CD4-positive, CD25-positive, alpha-beta regulatory T cell (primary cell): Measurements from ENCODE around the gene AXDND1. TPM values are rescaled to one million over a fixed set of nuclear protein-coding genes. Genes with fewer than 3 reads are reported as not detected.

Source experiments
- ATAC-seq, 2 donors: fragments of 150-1000 bp; cut with Tn5 transposase; one replicate each; pipeline ENCODE4 v1.10.0; 2021; ENCODE audit warnings: low read depth in 2 of 2, moderate number of reproducible peaks in 2 of 2, moderate library complexity in 1 of 2
- DNase-seq, 3 donors: peaks; one replicate each; pipeline versions ENCODE4 v3.0.0 to v3.0.0-alpha.2; 2012 to 2022; ENCODE audit warnings: mixed read lengths in 1 of 3
- H3K27ac ChIP-seq: one replicate; pipeline ENCODE4 v1.7.0; 2013; ENCODE audit warnings: mild to moderate bottlenecking, low read length; ENCODE audit not compliant: insufficient read depth, poor library complexity, severe bottlenecking
- H3K27me3 ChIP-seq: one replicate; pipeline ENCODE4 v1.7.0; 2013; ENCODE audit warnings: low read length; ENCODE audit not compliant: control insufficient read depth, insufficient read depth
- H3K36me3 ChIP-seq: one replicate; pipeline ENCODE4 v1.7.0; 2013; ENCODE audit warnings: mild to moderate bottlenecking, low read length, moderate library complexity; ENCODE audit not compliant: control insufficient read depth, insufficient read depth
- H3K4me1 ChIP-seq: 2 replicates; pipeline ENCODE4 v1.7.0; 2013; ENCODE audit warnings: mild to moderate bottlenecking, low read length; ENCODE audit not compliant: insufficient read depth, control insufficient read depth, poor library complexity, severe bottlenecking
- H3K4me3 ChIP-seq: one replicate; pipeline ENCODE4 v1.7.0; 2013; ENCODE audit warnings: low read depth, mild to moderate bottlenecking, low read length, moderate library complexity
- H3K9me3 ChIP-seq, 2 experiments: 1 replicate in 1 of 2; 2 replicates in 1 of 2; pipeline ENCODE4 v1.7.0; 2013; ENCODE audit warnings: low read length in 2 of 2, mild to moderate bottlenecking in 1 of 2, moderate library complexity in 1 of 2; ENCODE audit not compliant: control insufficient read depth in 2 of 2
- H3K27ac Mint-ChIP-seq, 3 donors: one replicate each; pipeline ENCODE4 v1.8.0; 2020 to 2022; ENCODE audit warnings: mild to moderate bottlenecking in 3 of 3, mixed read lengths in 3 of 3, moderate library complexity in 2 of 3
- H3K27me3 Mint-ChIP-seq: one replicate; pipeline ENCODE4 v1.8.0; 2022; ENCODE audit warnings: mild to moderate bottlenecking, mixed read lengths
- H3K36me3 Mint-ChIP-seq: one replicate; pipeline ENCODE4 v1.8.0; 2020; ENCODE audit warnings: mixed read lengths
- H3K4me1 Mint-ChIP-seq, 4 donors: one replicate each; pipeline ENCODE4 v1.8.0; 2020 to 2022; ENCODE audit warnings: mixed read lengths in 4 of 4, mild to moderate bottlenecking in 1 of 4
- H3K4me3 Mint-ChIP-seq, 4 donors: one replicate each; pipeline ENCODE4 v1.8.0; 2020 to 2022; ENCODE audit warnings: mild to moderate bottlenecking in 4 of 4, mixed read lengths in 4 of 4, moderate library complexity in 3 of 4
- H3K9me3 Mint-ChIP-seq, 7 donors: one replicate each; pipeline ENCODE4 v1.8.0; 2020 to 2022; ENCODE audit warnings: mixed read lengths in 7 of 7, mild to moderate bottlenecking in 3 of 7, moderate library complexity in 2 of 7
- polyA plus RNA-seq, 4 donors: library from polyadenylated mRNA; unstranded; fragments of 300-500 nt; fragmentation: Illumina TruSeq; gene quantifications; one replicate each; pipeline ENCODE4 v1.2.3, GENCODE V29; 2021
- total RNA-seq: library from RNA; stranded (reverse); gene quantifications from one replicate; pipeline ENCODE4 v1.2.3, GENCODE V29; 2022

The AXDND1 gene
- total and polyA plus RNA-seq, 5 donors from 2014 or later: not detected

GRCh38 chr1:179476484-179476883, 110.7 kb downstream of the AXDND1 start:
- Mint-ChIP-seq H3K36me3 (peaks cover 4% of the 10 kb centered on the region), H3K4me1 (no peaks in the 10 kb centered on the region), H3K4me3 (no peak overlapping the region), H3K9me3 (peaks cover 0 to 42% (median 24%) of the 10 kb centered on the region in 7 donors), H3K27ac (no peak overlapping the region), H3K27me3 (no peaks in the 10 kb centered on the region)
- H3K36me3 ChIP-seq: no peaks in the 10 kb centered on the region
- no peaks in the 10 kb centered on the region for H3K4me1 ChIP-seq
- peaks cover 15 to 27% of the 10 kb centered on the region in 2 experiments for H3K9me3 ChIP-seq
- no peak overlapping the region for H3K27ac ChIP-seq
- no peak overlapping the region for H3K4me3 ChIP-seq
- H3K27me3 ChIP-seq: no peaks in the 10 kb centered on the region
- DNase-seq (no peak), ATAC-seq (no peak)

- DNase-seq (no peak), ATAC-seq (no peak)
- H3K27me3 Mint-ChIP-seq: no peaks in the 10 kb centered on the region
- Histone ChIP-seq H3K4me1 (no peaks in the 10 kb centered on the region), H3K27ac (no peak overlapping the region), H3K4me3 (no peak overlapping the region), H3K36me3 (no peaks in the 10 kb centered on the region), H3K9me3 (peaks cover 15 to 27% of the 10 kb centered on the region in 2 experiments), H3K27me3 (no peaks in the 10 kb centered on the region)
- H3K9me3 Mint-ChIP-seq: peaks cover 0 to 46% (median 26%) of the 10 kb centered on the region in 7 donors
- H3K4me3 Mint-ChIP-seq: no peak overlapping the region
- H3K27ac Mint-ChIP-seq: no peak overlapping the region
- peaks cover 4% of the 10 kb centered on the region for H3K36me3 Mint-ChIP-seq
- H3K4me1 Mint-ChIP-seq: no peaks in the 10 kb centered on the region
These were observed 112.6 kb downstream of the AXDND1 start for GRCh38 chr1:179478370-179478769.

- no peak overlapping the region for H3K27ac ChIP-seq
- no peak overlapping the region for H3K4me3 ChIP-seq
- H3K9me3 ChIP-seq: peaks cover 0 to 10% of the 10 kb centered on the region in 2 experiments
- no peaks in the 10 kb centered on the region for H3K4me1 ChIP-seq
- Mint-ChIP-seq H3K4me1 (no peaks in the 10 kb centered on the region), H3K27ac (no peak overlapping the region), H3K36me3 (no peaks in the 10 kb centered on the region), H3K27me3 (no peaks in the 10 kb centered on the region), H3K4me3 (no peak overlapping the region), H3K9me3 (peaks cover 0 to 18% (median 3%) of the 10 kb centered on the region in 7 donors)
- ATAC-seq (no peak), DNase-seq (no peak)
- H3K36me3 ChIP-seq: no peaks in the 10 kb centered on the region
- H3K27me3 ChIP-seq: no peaks in the 10 kb centered on the region
These were observed 124.8 kb downstream of the AXDND1 start for GRCh38 chr1:179490611-179491010.

- H3K27ac ChIP-seq: no peak overlapping the region
- no peak overlapping the region for H3K4me3 Mint-ChIP-seq
These were observed 127.6 kb downstream of the AXDND1 start for GRCh38 chr1:179493323-179493722.

GRCh38 chr1:179506199-179506598, 140.4 kb downstream of the AXDND1 start:
- Mint-ChIP-seq H3K27ac (no peak overlapping the region), H3K36me3 (no peaks in the 10 kb centered on the region), H3K27me3 (peaks cover 4% of the 10 kb centered on the region), H3K4me3 (no peak overlapping the region), H3K9me3 (peaks cover 0 to 3% (median 0%) of the 10 kb centered on the region in 7 donors), H3K4me1 (no peaks in the 10 kb centered on the region)
- DNase-seq: no peak
- no peaks in the 10 kb centered on the region for H3K4me1 ChIP-seq
- no peak overlapping the region for H3K4me3 ChIP-seq
- no peak for ATAC-seq
- no peaks in the 10 kb centered on the region for H3K27me3 ChIP-seq
- H3K9me3 ChIP-seq: no peaks in the 10 kb centered on the region
- no peaks in the 10 kb centered on the region for H3K36me3 ChIP-seq
- no peak overlapping the region for H3K27ac ChIP-seq

More at GRCh38 chr1:179493323-179493722, 127.6 kb downstream of the AXDND1 start:
- H3K27me3 ChIP-seq: no peaks in the 10 kb centered on the region
- H3K4me3 ChIP-seq: no peak overlapping the region
- DNase-seq (no peak), ATAC-seq (no peak)
- Mint-ChIP-seq H3K9me3 (peaks cover 0 to 5% (median 2%) of the 10 kb centered on the region in 7 donors), H3K27ac (no peak overlapping the region), H3K27me3 (no peaks in the 10 kb centered on the region), H3K4me1 (no peaks in the 10 kb centered on the region), H3K36me3 (no peaks in the 10 kb centered on the region)
- H3K36me3 ChIP-seq: no peaks in the 10 kb centered on the region
- no peaks in the 10 kb centered on the region for H3K9me3 ChIP-seq
- no peaks in the 10 kb centered on the region for H3K4me1 ChIP-seq

- Mint-ChIP-seq H3K27me3 (no peaks in the 10 kb centered on the region), H3K4me3 (no peak overlapping the region), H3K36me3 (no peaks in the 10 kb centered on the region), H3K4me1 (no peaks in the 10 kb centered on the region), H3K9me3 (peaks cover 0 to 5% (median 0%) of the 10 kb centered on the region in 7 donors), H3K27ac (no peak overlapping the region)
- DNase-seq (no peak), ATAC-seq (no peak)
- Histone ChIP-seq H3K9me3 (no peaks in the 10 kb centered on the region), H3K4me3 (no peak overlapping the region), H3K36me3 (no peaks in the 10 kb centered on the region), H3K4me1 (no peaks in the 10 kb centered on the region), H3K27ac (no peak overlapping the region), H3K27me3 (no peaks in the 10 kb centered on the region)
These were observed 143.6 kb downstream of the AXDND1 start for GRCh38 chr1:179509384-179509783.

- H3K27ac Mint-ChIP-seq: no peak overlapping the region
- peaks cover 0 to 5% (median 0%) of the 10 kb centered on the region in 7 donors for H3K9me3 Mint-ChIP-seq
These were observed 144.3 kb downstream of the AXDND1 start for GRCh38 chr1:179510038-179510437.

GRCh38 chr1:179516976-179517705, 151.4 kb downstream of the AXDND1 start:
- H3K4me3 ChIP-seq: no peak overlapping the region
- H3K27ac Mint-ChIP-seq: no peak overlapping the region
- DNase-seq (no peak), ATAC-seq (no peak)
- H3K27me3 ChIP-seq: no peaks in the 10 kb centered on the region
- no peak overlapping the region for H3K4me3 Mint-ChIP-seq
- no peaks in the 10 kb centered on the region for H3K36me3 Mint-ChIP-seq
- peaks cover 2% of the 10 kb centered on the region for H3K27me3 Mint-ChIP-seq
- H3K36me3 ChIP-seq: no peaks in the 10 kb centered on the region
- no peaks in the 10 kb centered on the region for H3K4me1 Mint-ChIP-seq
- peaks cover 0 to 7% (median 0%) of the 10 kb centered on the region in 7 donors for H3K9me3 Mint-ChIP-seq
- peaks cover 0 to 3% of the 10 kb centered on the region in 2 experiments for H3K9me3 ChIP-seq
- no peaks in the 10 kb centered on the region for H3K4me1 ChIP-seq
- H3K27ac ChIP-seq: no peak overlapping the region

More at GRCh38 chr1:179510038-179510437, 144.3 kb downstream of the AXDND1 start:
- no peak overlapping the region for H3K4me3 ChIP-seq
- no peaks in the 10 kb centered on the region for H3K27me3 ChIP-seq
- no peaks in the 10 kb centered on the region for H3K27me3 Mint-ChIP-seq
- ATAC-seq (no peak), DNase-seq (peak in 1 of 3 donors; percentile 22)
- no peak overlapping the region for H3K4me3 Mint-ChIP-seq
- H3K9me3 ChIP-seq: no peaks in the 10 kb centered on the region
- no peak overlapping the region for H3K27ac ChIP-seq
- no peaks in the 10 kb centered on the region for H3K36me3 Mint-ChIP-seq
- H3K36me3 ChIP-seq: no peaks in the 10 kb centered on the region
- no peaks in the 10 kb centered on the region for H3K4me1 Mint-ChIP-seq
- H3K4me1 ChIP-seq: no peaks in the 10 kb centered on the region
